GM12878 (cell line): Measurements from ENCODE around the gene ALG8. TPM values are rescaled to one million over a fixed set of nuclear protein-coding genes. Genes with fewer than 3 reads are reported as not detected.

Experiments used
- ATAC-seq: fragments of 200-7000 bp; cut with Tn5 transposase; 3 replicates; pipeline ENCODE4 v1.9.1; 2020; ENCODE audit warnings: mild to moderate bottlenecking, moderate library complexity
- BruUV-seq: library from RNA; stranded (reverse); fragments of 400-500 nt; replicated peaks from 2 replicates; lab custom pipeline; 2021; lab: Mats Ljungman, UMichigan
- CTCF ChIA-PET: fragments of 300-600 bp; sonication (Branson Sonifier 250); formaldehyde crosslinking; extraction: SDS; loops from one replicate; lab custom pipeline; 2021; ENCODE audit warnings: inconsistent platforms; lab: Yijun Ruan, JAX
- POLR2A ChIA-PET: fragments of 350-600 bp; formaldehyde crosslinking; extraction: SDS; loops from one replicate; lab custom pipeline; 2021; ENCODE audit warnings: inconsistent platforms; lab: Charles Lee
- RAD21 ChIA-PET: fragments of 300-600 bp; sonication (Branson Sonifier 250); formaldehyde crosslinking; loops from one replicate; lab custom pipeline; 2023; ENCODE audit warnings: antibody characterized with exemption; ENCODE audit not compliant: unreplicated experiment; lab: Charles Lee
- SMC1A ChIA-PET: fragments of 300-600 bp; sonication (Branson Sonifier 250); formaldehyde crosslinking; loops from one replicate; lab custom pipeline; 2023; ENCODE audit not compliant: unreplicated experiment, uncharacterized antibody; lab: Charles Lee
- DNase-seq: peaks from one replicate; pipeline ENCODE4 v3.0.0-alpha.2; 2011; ENCODE audit warnings: low read depth, low spot score
- FAIRE-seq: peaks from 3 replicates; lab custom pipeline; 2011; peaks lifted over from hg19 to GRCh38; lab: Jason Lieb, UNC
- H2AFZ ChIP-seq: 2 replicates; pipeline ENCODE4 v1.6.0; 2011; ENCODE audit warnings: low read depth, low read length, control low read depth; ENCODE audit not compliant: control insufficient read depth
- H3K27ac ChIP-seq: 2 replicates; pipeline ENCODE4 v1.5.1; 2011; ENCODE audit warnings: control low read depth; ENCODE audit not compliant: control insufficient read depth, insufficient read depth
- H3K27me3 ChIP-seq, 2 experiments: replicated peaks in 1 of 2; 2 replicates each; pipeline versions ENCODE4 v1.6.0 to v1.6.1; 2011; ENCODE audit warnings: low read length in 1 of 2; ENCODE audit not compliant: control insufficient read depth in 2 of 2, insufficient read depth in 2 of 2
- H3K36me3 ChIP-seq, 2 experiments: 2 replicates each; pipeline ENCODE4 v1.5.1; 2011; ENCODE audit warnings: low read length in 1 of 2; ENCODE audit not compliant: control insufficient read depth in 2 of 2, insufficient read depth in 2 of 2
- H3K4me1 ChIP-seq: 2 replicates; pipeline ENCODE4 v1.6.1; 2011; ENCODE audit warnings: mild to moderate bottlenecking, low read length, moderate library complexity, mixed read lengths; ENCODE audit not compliant: control insufficient read depth, insufficient read depth
- H3K4me2 ChIP-seq: 2 replicates; pipeline ENCODE4 v1.6.0; 2011; ENCODE audit warnings: control low read depth; ENCODE audit not compliant: control insufficient read depth, insufficient read depth
- H3K4me3 ChIP-seq: fragments of 200-600 bp; sonication (generic); 2 replicates; pipeline ENCODE4 v1.5.1; 2016
- H3K79me2 ChIP-seq: 2 replicates; pipeline ENCODE4 v1.6.0; 2011; ENCODE audit warnings: low read length; ENCODE audit not compliant: control insufficient read depth, insufficient read depth
- H3K9ac ChIP-seq: 2 replicates; pipeline ENCODE4 v1.8.0; 2011; ENCODE audit warnings: low read length, control low read depth, mixed read lengths; ENCODE audit not compliant: control insufficient read depth, insufficient read depth
- H3K9me3 ChIP-seq: replicated peaks from 3 replicates; pipeline ENCODE4 v1.5.1; 2011; ENCODE audit warnings: mild to moderate bottlenecking, low read length; ENCODE audit not compliant: control insufficient read depth, insufficient read depth
- H4K20me1 ChIP-seq: 2 replicates; pipeline ENCODE4 v1.6.0; 2011; ENCODE audit not compliant: control insufficient read depth, insufficient read depth
- BCLAF1 ChIP-seq: fragments of 450-650 bp; IDR thresholded peaks from 2 replicates; pipeline ENCODE4 v1.6.1; 2017; ENCODE audit warnings: antibody characterized with exemption, mild to moderate bottlenecking, moderate library complexity
- CBX5 ChIP-seq: sonication (generic); IDR thresholded peaks from 2 replicates; pipeline ENCODE4 v1.6.1; 2016; ENCODE audit warnings: low read depth, moderate library complexity, mild to moderate bottlenecking, inconsistent platforms
- CREB1 ChIP-seq: IDR thresholded peaks from 2 replicates; pipeline ENCODE4 v1.6.1; 2012; ENCODE audit warnings: low read depth, mild to moderate bottlenecking, inconsistent platforms
- E2F8 ChIP-seq: fragments of 450-650 bp; IDR thresholded peaks from 2 replicates; pipeline ENCODE4 v1.6.1; 2018; ENCODE audit warnings: mild to moderate bottlenecking, low read depth, moderate library complexity; ENCODE audit not compliant: partially characterized antibody
- FOXK2 ChIP-seq: fragments of 450-650 bp; IDR thresholded peaks from 2 replicates; pipeline ENCODE4 v1.6.1; 2017; ENCODE audit warnings: mild to moderate bottlenecking, moderate library complexity
- IKZF1 ChIP-seq: fragments of 450-650 bp; conservative IDR thresholded peaks from 2 replicates; pipeline ENCODE4 v1.6.1; 2017; ENCODE audit warnings: antibody characterized with exemption, mild to moderate bottlenecking
- IRF5 ChIP-seq: fragments of 450-650 bp; IDR thresholded peaks from 2 replicates; pipeline ENCODE4 v1.6.1; 2017; ENCODE audit warnings: borderline replicate concordance
- MEF2B ChIP-seq: fragments of 450-650 bp; IDR thresholded peaks from 2 replicates; pipeline ENCODE4 v1.6.1; 2018; ENCODE audit warnings: mild to moderate bottlenecking, moderate library complexity; ENCODE audit not compliant: partially characterized antibody, poor library complexity, severe bottlenecking
- NFIC ChIP-seq: IDR thresholded peaks from 2 replicates; pipeline ENCODE4 v1.6.1; 2012; ENCODE audit warnings: low read depth, mild to moderate bottlenecking, inconsistent platforms, low read length, moderate library complexity
- NFYB ChIP-seq: IDR thresholded peaks from 2 replicates; pipeline ENCODE4 v1.6.1; 2011; ENCODE audit warnings: low read depth, mild to moderate bottlenecking, low read length, improper control_type of control experiment, moderate library complexity; ENCODE audit not compliant: insufficient read depth
- NR2C1 ChIP-seq: fragments of 450-650 bp; IDR thresholded peaks from 2 replicates; pipeline ENCODE4 v1.6.1; 2017; ENCODE audit warnings: antibody characterized with exemption, mild to moderate bottlenecking, moderate library complexity
- NR2F1 ChIP-seq: fragments of 450-650 bp; conservative IDR thresholded peaks from 2 replicates; pipeline ENCODE4 v1.6.1; 2017; ENCODE audit warnings: mild to moderate bottlenecking
- PAX5 ChIP-seq: IDR thresholded peaks from 2 replicates; pipeline ENCODE4 v1.6.1; 2011; ENCODE audit warnings: low read depth, low read length, borderline replicate concordance
- RAD21 ChIP-seq: IDR thresholded peaks from 2 replicates; pipeline ENCODE4 v1.6.1; 2011; ENCODE audit warnings: mild to moderate bottlenecking, low read depth, low read length, moderate library complexity; ENCODE audit not compliant: insufficient read depth
- SP1 ChIP-seq: IDR thresholded peaks from one replicate; pipeline ENCODE4 v1.6.1; 2011; ENCODE audit warnings: low read depth, low read length
- WGBS: methylation state at CpG from one replicate; pipeline ENCODE4 v1.1.6; 2016; ENCODE audit warnings: low lambda C conversion rate; ENCODE audit not compliant: insufficient replicate concordance, insufficient coverage; ENCODE audit errors: missing lambda C conversion rate; 5-methylcytosine and 5-hydroxymethylcytosine counted together
- in situ Hi-C: fragments of 300-500 bp; cut with MboI; formaldehyde crosslinking; loops from 9 replicates; pipeline ENCODE4 v1.14.3; 2018; ENCODE audit warnings: mixed read lengths
- intact Hi-C: fragments of 100-400 bp; cut with micrococcal nuclease; formaldehyde crosslinking; loops from one replicate; pipeline ENCODE4 v1.14.2; 2022; ENCODE audit not compliant: unreplicated experiment
- polyA plus RNA-seq, 11 experiments: library from polyadenylated mRNA; depleted of rRNA in 4 of 11; unstranded in 6 of 11; stranded (reverse) in 5 of 11; fragments of >200 nt; fragmentation: Nextera tagmentation in 4 of 11; fragmentation: Illumina TruSeq in 1 of 11; extraction: Ambion mirVana in 4 of 11; extraction: Trizol in 1 of 11; gene quantifications; 1 replicate in 1 of 11; 2 replicates in 10 of 11; pipeline versions ENCODE4 v1.2.1 to v1.2.3, GENCODE V29; 2011 to 2016; ENCODE audit warnings: inconsistent platforms in 2 of 11, missing spikeins in 2 of 11, low read depth in 1 of 11
- total RNA-seq, 4 experiments: library from RNA; depleted of rRNA in 3 of 4; stranded (reverse); fragments of >200 nt in 3 of 4; fragmentation: Illumina TruSeq in 1 of 4; extraction: Trizol in 1 of 4; gene quantifications; 2 replicates each; pipeline versions ENCODE4 v1.2.1 to v1.2.3, GENCODE V29; 2013 to 2021

ALG8 gene
- total and polyA plus RNA-seq, 10 of the 15 experiments (the other 5 are each of a cell fraction or from before 2014, with no cell fraction given), result 45.7 to 105 (median 68.4) TPM

GRCh38 chr11:78079232-78080083, 60.0 kb downstream of the ALG8 start, which contains the start of gene NDUFC2:
TSS of gene NDUFC2 (minus strand) at chr11:78079862. CDS start at chr11:78079744, 118 bp downstream.
- Histone ChIP-seq H3K4me1 (peaks cover 4% of the 10 kb centered on the region), H3K9ac (peak within 1 kb of the TSS; percentile 90), H3K9me3 (no peaks in the 10 kb centered on the region), H3K4me3 (peak within 1 kb of the TSS; percentile 74), H2AFZ (peak within 1 kb of the TSS; percentile 86), H3K4me2 (peak within 1 kb of the TSS; percentile 87), H4K20me1 (peaks cover 7% of the 10 kb centered on the region), H3K27ac (peak within 1 kb of the TSS; percentile 75), H3K36me3 (peaks cover 0 to 3% of the 10 kb centered on the region in 2 experiments; a peak in 1 of 4 replicates), H3K27me3 (no peaks in the 10 kb centered on the region), H3K79me2 (peaks cover 51% of the 10 kb centered on the region)
- BruUV-seq, result TSS peak; percentile 90
- intact Hi-C loops, result loop anchor here (2.0 to 10.0 kb wide), 3 partner anchors 59 to 483 kb away; partner anchors contain the start of gene ALG8
- under 1% methylated on average over 68 of the region's 68 CpGs for WGBS
- ChIA-PET CTCF (interaction anchor here (1.1 to 1.9 kb wide), 4 partner anchors 10 to 485 kb away, joined by 4 to 7 read pairs (median 6); partner anchors contain the start of gene ALG8), POLR2A (interaction anchor here (0.5 to 1.8 kb wide), 9 partner anchors 52 to 782 kb away, joined by 3 to 8 read pairs (median 3); partner anchors contain the start of genes ALG8 and INTS4), SMC1A (interaction anchor here (1.1 to 3.0 kb wide), 5 partner anchors 59 to 484 kb away, joined by 3 to 21 read pairs (median 3); partner anchors contain the start of gene ALG8), RAD21 (interaction anchor here (0.8 to 2.7 kb wide), 6 partner anchors 15 to 485 kb away, joined by 3 to 7 read pairs (median 4); partner anchors contain the start of gene ALG8)
- FAIRE-seq (peak; percentile 81), ATAC-seq (peak; percentile 87), DNase-seq (peak; percentile 39)
- in situ Hi-C loops, result no loop called here
- no peak for TF ChIP-seq NFIC
- TF ChIP-seq CREB1, result peak; percentile 72; the same call in 1 of the 2 replicates
- TF ChIP-seq SP1, result peak; percentile 77
- no peak for TF ChIP-seq NR2F1
- TF ChIP-seq NFYB, result no peak
- TF ChIP-seq E2F8, result no peak
- TF ChIP-seq BCLAF1, result no peak
- TF ChIP-seq NR2C1, result peak; percentile 48; the same call in 1 of the 2 replicates
- peak; percentile 39 for TF ChIP-seq MEF2B
- peak; percentile 58; the same call in 1 of the 2 replicates for TF ChIP-seq PAX5
- TF ChIP-seq FOXK2, result peak; percentile 62; the same call in 1 of the 2 replicates
- peak; percentile 88 for TF ChIP-seq IKZF1
- no peak for TF ChIP-seq RAD21
- TF ChIP-seq IRF5, result no peak
- peak; percentile 97 for TF ChIP-seq CBX5
